IMR-90 (cell line): ENCODE measurements around the gene AKR1C4. TPM values are rescaled to one million over a fixed set of nuclear protein-coding genes. Genes with fewer than 3 reads are reported as not detected.
"Not testable (repeated sequence)": the region's sequence is repeated elsewhere in the genome, so short reads cannot be mapped to it uniquely, and the experiment has no call there.

ENCODE experiments used
- ATAC-seq: fragments of 200-7000 bp; cut with Tn5 transposase; 2 replicates; pipeline ENCODE4 v1.9.1; 2020; ENCODE audit warnings: low read depth, mild to moderate bottlenecking, moderate library complexity
- BruUV-seq: library from RNA; stranded (reverse); fragments of 400-500 nt; replicated peaks from 2 replicates; lab custom pipeline; 2021; lab: Mats Ljungman, UMichigan
- CTCF ChIA-PET: fragments of 300-600 bp; formaldehyde crosslinking; extraction: SDS; loops from one replicate; lab custom pipeline; 2021; ENCODE audit warnings: antibody characterized with exemption; lab: Yijun Ruan, JAX
- POLR2A ChIA-PET: fragments of 300-600 bp; sonication (Branson Sonifier 250); formaldehyde crosslinking; loops from one replicate; lab custom pipeline; 2022; ENCODE audit warnings: antibody characterized with exemption; ENCODE audit not compliant: unreplicated experiment; lab: Charles Lee
- DNase-seq: peaks from one replicate; pipeline ENCODE4 v3.0.0; 2013
- H2AFZ ChIP-seq: replicated peaks from 2 replicates; pipeline ENCODE3; 2013; ENCODE audit warnings: low read length, mild to moderate bottlenecking; ENCODE audit not compliant: poor library complexity
- H2AK5ac ChIP-seq: 2 replicates; pipeline ENCODE4 v1.6.1; 2013; ENCODE audit warnings: low read depth, low read length, inconsistent platforms
- H2AK9ac ChIP-seq: replicated peaks from 2 replicates; pipeline ENCODE3; 2013; ENCODE audit warnings: mild to moderate bottlenecking, low read depth, low read length, moderate library complexity; ENCODE audit not compliant: poor library complexity
- H2BK120ac ChIP-seq: 2 replicates; pipeline ENCODE4 v1.6.1; 2013; ENCODE audit warnings: low read depth, low read length, inconsistent platforms
- H2BK15ac ChIP-seq: 3 replicates; pipeline ENCODE4 v1.6.1; 2013; ENCODE audit warnings: low read depth, low read length, inconsistent platforms
- H2BK20ac ChIP-seq: 2 replicates; pipeline ENCODE4 v1.6.1; 2013; ENCODE audit warnings: low read depth, mild to moderate bottlenecking, inconsistent platforms, low read length, moderate library complexity
- H2BK5ac ChIP-seq: 2 replicates; pipeline ENCODE4 v1.6.1; 2013; ENCODE audit warnings: mild to moderate bottlenecking, low read depth, low read length, inconsistent platforms; ENCODE audit not compliant: poor library complexity, severe bottlenecking
- H3K14ac ChIP-seq: replicated peaks from 2 replicates; pipeline ENCODE4 v1.6.1; 2013; ENCODE audit warnings: low read depth, low read length, inconsistent platforms
- H3K18ac ChIP-seq: 2 replicates; pipeline ENCODE4 v1.6.1; 2013; ENCODE audit warnings: low read depth, low read length, control low read depth
- H3K23ac ChIP-seq: 2 replicates; pipeline ENCODE4 v1.6.1; 2013; ENCODE audit warnings: low read depth, low read length, inconsistent platforms
- H3K27ac ChIP-seq: 2 replicates; pipeline ENCODE4 v1.5.1; 2013; ENCODE audit warnings: mild to moderate bottlenecking, control low read depth, low read length; ENCODE audit not compliant: insufficient read depth
- H3K27me3 ChIP-seq: 2 replicates; pipeline ENCODE4 v1.6.1; 2013; ENCODE audit warnings: low read length; ENCODE audit not compliant: control insufficient read depth, insufficient read depth
- H3K36me3 ChIP-seq: 2 replicates; pipeline ENCODE4 v1.6.1; 2013; ENCODE audit warnings: low read length, mixed read lengths; ENCODE audit not compliant: control insufficient read depth, insufficient read depth
- H3K4ac ChIP-seq: 2 replicates; pipeline ENCODE4 v1.6.1; 2013; ENCODE audit warnings: low read depth, low read length, inconsistent platforms
- H3K4me1 ChIP-seq: 2 replicates; pipeline ENCODE4 v1.6.1; 2013; ENCODE audit warnings: low read length, mixed read lengths; ENCODE audit not compliant: control insufficient read depth, insufficient read depth
- H3K4me2 ChIP-seq: 2 replicates; pipeline ENCODE4 v1.6.1; 2013; ENCODE audit warnings: low read depth, mild to moderate bottlenecking, control low read depth, low read length, moderate library complexity
- H3K4me3 ChIP-seq: 2 replicates; pipeline ENCODE4 v1.5.1; 2013; ENCODE audit warnings: low read depth, mild to moderate bottlenecking, control low read depth, low read length, moderate library complexity; ENCODE audit not compliant: insufficient read depth
- H3K56ac ChIP-seq: 2 replicates; pipeline ENCODE4 v1.6.1; 2013; ENCODE audit warnings: low read length, inconsistent platforms; ENCODE audit not compliant: insufficient read depth; ENCODE audit errors: extremely low read depth
- H3K79me1 ChIP-seq, 2 experiments: 2 replicates each; pipeline ENCODE4 v1.6.1; 2013; ENCODE audit warnings: low read length in 2 of 2, inconsistent platforms in 1 of 2, low read depth in 1 of 2
- H3K9ac ChIP-seq: 2 replicates; pipeline ENCODE4 v1.6.1; 2013; ENCODE audit warnings: low read depth, low read length, control low read depth
- H3K9me1 ChIP-seq: 2 replicates; pipeline ENCODE4 v1.6.1; 2013; ENCODE audit warnings: low read length, inconsistent platforms; ENCODE audit not compliant: insufficient read depth
- H3K9me3 ChIP-seq: 2 replicates; pipeline ENCODE4 v1.6.1; 2013; ENCODE audit warnings: low read length; ENCODE audit not compliant: control insufficient read depth, insufficient read depth
- H4K20me1 ChIP-seq: 2 replicates; pipeline ENCODE4 v1.6.1; 2013; ENCODE audit warnings: low read length, inconsistent platforms; ENCODE audit not compliant: insufficient read depth
- H4K5ac ChIP-seq: 2 replicates; pipeline ENCODE4 v1.6.1; 2013; ENCODE audit warnings: mild to moderate bottlenecking, low read depth, low read length, control low read depth
- H4K8ac ChIP-seq, 2 experiments: 2 replicates each; pipeline ENCODE4 v1.6.1; 2013; ENCODE audit warnings: low read depth in 2 of 2, low read length in 2 of 2, control low read depth in 1 of 2, inconsistent platforms in 1 of 2
- H4K91ac ChIP-seq: 2 replicates; pipeline ENCODE4 v1.6.1; 2013; ENCODE audit warnings: low read depth, low read length, inconsistent platforms; ENCODE audit not compliant: insufficient read depth
- WGBS, 2 experiments: methylation state at CpG; one replicate each; pipeline versions ENCODE4 v1.1.5 to v1.1.7; 2013; ENCODE audit warnings: missing lambda C conversion rate in 2 of 2; ENCODE audit not compliant: insufficient read length in 1 of 2; ENCODE audit errors: extremely low coverage in 2 of 2; 5-methylcytosine and 5-hydroxymethylcytosine counted together
- dilution Hi-C: fragments of 300-500 bp; cut with HindIII; formaldehyde crosslinking; loops from one replicate; pipeline ENCODE4 v1.14.3; 2018; ENCODE audit warnings: low sequenced_read_pairs; ENCODE audit not compliant: unreplicated experiment
- in situ Hi-C: fragments of 300-500 bp; cut with MboI; formaldehyde crosslinking; loops from 3 replicates; pipeline ENCODE4 v1.14.3; 2019; ENCODE audit warnings: low sequenced_read_pairs, inconsistent platforms, mixed read lengths
- intact Hi-C: fragments of 100-400 bp; cut with micrococcal nuclease; formaldehyde crosslinking; loops from 2 replicates; pipeline ENCODE4 v1.10.0; 2022
- polyA plus RNA-seq, 3 experiments: library from polyadenylated mRNA; depleted of rRNA; stranded (reverse); fragments of >200 nt; gene quantifications; 2 replicates each; pipeline ENCODE4 v1.2.3, GENCODE V29; 2012; ENCODE audit warnings: low replicate concordance in 1 of 3
- total RNA-seq: library from RNA; depleted of rRNA; stranded (reverse); fragments of >200 nt; gene quantifications from 2 replicates; pipeline ENCODE4 v1.2.3, GENCODE V29; 2012

The AKR1C4 gene
- total and polyA plus RNA-seq, 2 of the 4 experiments (the other 2 are of a cell fraction): not detected

- in situ Hi-C loops, H4K8ac ChIP-seq, BruUV-seq, H2BK20ac ChIP-seq, H4K91ac ChIP-seq, H2BK15ac ChIP-seq, H3K27me3 ChIP-seq, H3K14ac ChIP-seq, H3K9me1 ChIP-seq, H3K18ac ChIP-seq, H3K56ac ChIP-seq, ATAC-seq, H2AK9ac ChIP-seq, H2BK5ac ChIP-seq, POLR2A ChIA-PET, H3K36me3 ChIP-seq, H3K23ac ChIP-seq, H3K79me1 ChIP-seq, dilution Hi-C loops, H4K20me1 ChIP-seq, H3K27ac ChIP-seq, H2AFZ ChIP-seq, H3K9me3 ChIP-seq, H3K9ac ChIP-seq, H3K4me3 ChIP-seq, H2BK120ac ChIP-seq, H4K5ac ChIP-seq, DNase-seq, CTCF ChIA-PET, H2AK5ac ChIP-seq, H3K4me1 ChIP-seq, H3K4me2 ChIP-seq, H3K4ac ChIP-seq, intact Hi-C loops: not testable (repeated sequence)
- no CpG with 5 or more reads among the region's 7 CpGs for WGBS, 2 experiments
Measured at GRCh38 chr10:5222942-5223341, 26.3 kb downstream of the AKR1C4 start.
